Lower leg skin (tissue), 4 donors: ENCODE results near the gene TBX20. TPM values are rescaled to one million over a fixed set of nuclear protein-coding genes. Genes with fewer than 3 reads are reported as not detected.

Experiments
- DNase-seq, 2 donors: peaks; one replicate each; pipeline ENCODE4 v3.0.0-alpha.2; 2019; ENCODE audit warnings: low spot score in 2 of 2
- H3K4me3 ChIP-seq: fragments of 200-600 bp; sonication (generic); 2 replicates; pipeline ENCODE4 v1.5.1; 2017; ENCODE audit warnings: mild to moderate bottlenecking, low read depth; ENCODE audit not compliant: poor library complexity, severe bottlenecking
- CTCF ChIP-seq, 3 donors: fragments of 450-650 bp; IDR thresholded peaks; one replicate each; pipeline ENCODE4 v1.5.1; 2016; ENCODE audit warnings: antibody characterized with exemption in 3 of 3, mild to moderate bottlenecking in 3 of 3, moderate library complexity in 2 of 3
- POLR2A ChIP-seq, 2 donors: fragments of 450-650 bp; IDR thresholded peaks; one replicate each; pipeline ENCODE4 v1.6.1; 2016 to 2017; ENCODE audit warnings: antibody characterized with exemption in 2 of 2, mild to moderate bottlenecking in 1 of 2, moderate library complexity in 1 of 2
- WGBS, 2 donors: methylation state at CpG; one replicate each; pipeline ENCODE4 v1.1.5; 2018; 5-methylcytosine and 5-hydroxymethylcytosine counted together
- intact Hi-C: fragments of 100-400 bp; cut with DNase I; formaldehyde crosslinking; loops from one replicate; pipeline ENCODE4 v1.15.0; 2023; ENCODE audit warnings: low total_unique reads
- total RNA-seq, 4 donors: library from RNA; depleted of rRNA; stranded (reverse); fragments of >200 nt; gene quantifications; one replicate each; pipeline ENCODE4 v1.1.0, GENCODE V29; 2016

The TBX20 gene
- total RNA-seq, 4 donors from 2014 or later, result not detected

DNA sequence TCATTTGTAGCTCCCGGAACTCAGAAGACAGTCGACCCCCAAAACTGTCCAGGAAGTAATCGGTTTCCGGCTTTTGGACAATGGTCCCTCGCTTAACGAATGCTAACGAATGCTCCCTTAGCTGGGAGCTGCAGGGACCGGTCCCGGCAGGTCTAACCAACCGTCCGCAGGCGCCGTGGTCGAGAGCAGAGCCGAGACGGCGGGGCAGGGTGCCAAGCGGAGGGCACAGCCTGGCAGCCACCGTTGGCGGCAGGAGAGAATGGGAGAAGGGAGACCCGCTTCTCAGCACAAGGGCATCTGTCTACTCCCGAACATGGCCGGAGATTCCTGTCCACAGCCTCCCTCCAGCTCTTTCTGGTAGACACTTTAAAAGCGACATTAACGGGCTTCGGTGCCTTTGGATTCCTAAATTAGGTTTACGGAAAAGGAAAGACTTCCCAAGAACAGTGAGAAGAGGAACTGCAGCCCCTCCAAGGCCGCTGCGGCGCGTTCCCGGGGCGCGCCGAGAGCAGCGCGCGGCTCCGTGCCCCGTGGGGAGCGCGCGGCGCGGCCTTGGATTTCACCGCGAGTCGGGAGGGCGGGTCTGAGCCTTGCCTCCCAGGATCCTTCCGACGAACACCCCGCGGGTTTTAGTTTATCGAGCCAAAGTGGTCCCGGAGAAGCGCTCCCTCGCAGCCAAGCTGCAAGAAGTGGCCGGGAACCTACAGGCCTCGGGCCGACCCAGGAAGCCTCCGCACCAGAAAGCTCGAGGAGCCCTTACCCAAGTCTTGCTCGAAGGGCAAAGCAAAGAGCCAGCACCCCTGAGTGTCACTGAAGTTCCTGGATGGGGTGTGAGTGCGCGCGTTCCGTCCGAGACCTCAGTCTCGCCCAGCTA, 3.6 kb upstream of the TBX20 start:
- no peak overlapping the region for H3K4me3 ChIP-seq
- 4 to 5% methylated on average over 61 to 69 of the region's 69 CpGs for WGBS, 2 donors
- no peak for DNase-seq
- TF ChIP-seq CTCF (IDR thresholded peaks at IDR 0.05), result no peak
- no peak for TF ChIP-seq POLR2A (IDR thresholded peaks at IDR 0.05)
- intact Hi-C loops, result no loop called here

DNA sequence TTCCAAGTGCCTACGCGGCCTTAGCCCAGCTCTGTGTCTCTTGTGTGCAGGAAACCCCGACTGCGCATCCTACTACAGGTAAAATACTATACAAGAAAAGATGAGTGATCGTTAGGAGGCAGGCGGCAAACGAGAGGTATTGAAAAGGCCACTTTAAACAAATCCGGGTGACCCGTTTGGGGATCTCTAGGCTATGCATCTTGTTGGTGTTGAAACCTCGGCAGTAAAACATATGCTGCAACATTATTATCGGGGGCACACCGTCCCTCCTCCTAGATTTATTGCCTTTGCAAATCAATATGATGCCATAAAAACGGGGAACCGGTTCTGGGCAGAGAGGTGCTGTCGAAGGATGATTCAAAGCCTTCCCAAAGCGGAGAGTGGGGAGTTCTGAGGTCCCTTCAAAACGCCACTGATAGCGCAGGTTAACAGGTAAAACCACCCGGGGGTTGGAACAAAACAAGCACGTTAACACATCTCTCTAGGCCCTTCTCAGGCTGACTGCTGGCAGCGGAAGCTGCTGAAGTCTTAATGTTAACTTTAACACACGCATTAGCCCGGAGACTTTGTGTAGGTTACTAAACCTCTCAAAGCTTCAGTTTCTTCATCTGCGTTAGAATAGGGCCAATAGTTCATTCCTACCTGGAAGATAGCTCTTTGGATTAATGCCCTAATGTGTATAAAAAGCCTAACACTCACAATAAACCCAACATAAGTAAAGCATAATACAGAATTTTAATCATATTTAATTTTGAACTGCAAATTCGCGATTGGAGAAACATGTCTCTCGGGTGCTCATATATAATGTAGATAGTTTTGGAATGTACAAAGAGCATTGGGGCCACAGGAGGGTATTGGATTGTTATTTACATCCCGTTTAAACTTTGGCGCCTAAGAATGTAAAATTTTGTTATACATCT, 2.6 kb upstream of the TBX20 start:
- 13% methylated on average over 29 of the region's 29 CpGs for WGBS, 2 donors
- intact Hi-C loops, result no loop called here

DNA sequence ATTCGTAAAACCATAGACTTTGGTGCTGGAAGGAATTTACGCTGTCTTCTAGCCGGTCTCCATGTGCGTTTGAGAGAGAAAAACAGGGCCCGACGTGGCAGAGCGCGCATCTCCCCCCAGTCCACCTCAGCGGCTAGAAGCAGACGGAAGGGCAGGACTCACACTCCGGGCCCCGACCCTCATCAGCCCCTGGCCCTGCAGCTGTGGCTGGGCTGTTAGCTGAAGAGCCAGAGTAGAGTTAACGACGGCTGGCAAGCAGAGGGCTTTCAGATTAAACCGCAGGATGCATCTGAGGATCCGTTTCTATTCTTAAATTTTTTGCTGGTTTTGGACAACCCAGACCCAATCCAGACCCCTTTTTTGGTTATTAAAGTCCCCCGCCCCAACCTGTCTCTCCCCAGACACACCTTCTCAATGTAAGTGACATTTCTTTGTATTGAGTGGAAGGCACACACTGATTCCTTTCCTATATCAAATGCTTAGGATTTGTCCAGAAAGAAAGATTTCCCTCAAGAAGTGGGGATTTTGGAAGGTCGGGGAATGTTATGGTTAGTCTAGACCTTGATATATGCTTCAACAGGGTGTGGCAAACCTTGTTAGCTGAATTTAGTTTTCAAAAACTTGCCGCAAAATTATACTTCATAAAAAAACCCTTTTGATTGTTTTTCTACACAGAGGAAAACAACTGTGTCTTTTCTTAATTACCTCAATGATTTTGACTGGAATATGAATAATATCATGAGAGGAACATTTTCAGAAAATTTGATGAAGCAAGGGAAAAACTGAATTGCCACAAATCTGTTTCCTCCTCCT, 1.7 kb upstream of the TBX20 start:
- DNase-seq, result no peak
- no peak overlapping the region for H3K4me3 ChIP-seq
- TF ChIP-seq POLR2A (IDR thresholded peaks at IDR 0.05), result no peak
- WGBS, 2 donors, result 19 to 21% methylated on average over 19 of the region's 19 CpGs
- intact Hi-C loops, result no loop called here

More for the DNA sequence above, 2.6 kb upstream of the TBX20 start:
- TF ChIP-seq CTCF (IDR thresholded peaks at IDR 0.05) (no peak), POLR2A (IDR thresholded peaks at IDR 0.05) (no peak)
- no peak overlapping the region for H3K4me3 ChIP-seq
- no peak for DNase-seq

- no peak overlapping the region for H3K4me3 ChIP-seq
- no peak for DNase-seq
- no peak for TF ChIP-seq POLR2A (IDR thresholded peaks at IDR 0.05)
- TF ChIP-seq CTCF (IDR thresholded peaks at IDR 0.05), result no peak
- WGBS, 2 donors, result 13 to 14% methylated on average over 45 of the region's 45 CpGs
- intact Hi-C loops, result no loop called here
These were observed 869 bp upstream of the TBX20 start for GRCh38 chr7:35254496-35255442.

- no peak for DNase-seq
- WGBS, 2 donors, result 5 to 12% methylated on average over 21 of the region's 21 CpGs
- H3K4me3 ChIP-seq, result no peak overlapping the region
These were observed 515 bp downstream of the TBX20 start for GRCh38 chr7:35253460-35253709.

More at GRCh38 chr7:35253460-35253709, 515 bp downstream of the TBX20 start:
- TF ChIP-seq CTCF (IDR thresholded peaks at IDR 0.05) (no peak), POLR2A (IDR thresholded peaks at IDR 0.05) (no peak)
- intact Hi-C loops, result no loop called here
